ENCODE measurements around the gene PHF24. TPM values are rescaled to one million over a fixed set of nuclear protein-coding genes. Genes with fewer than 3 reads are reported as not detected.

PHF24 gene
- total and polyA plus RNA-seq, 10 of the 15 experiments (the other 5 are each of a cell fraction or from before 2014, with no cell fraction given): 0.02 to 0.04 TPM; not detected in 8

DNA sequence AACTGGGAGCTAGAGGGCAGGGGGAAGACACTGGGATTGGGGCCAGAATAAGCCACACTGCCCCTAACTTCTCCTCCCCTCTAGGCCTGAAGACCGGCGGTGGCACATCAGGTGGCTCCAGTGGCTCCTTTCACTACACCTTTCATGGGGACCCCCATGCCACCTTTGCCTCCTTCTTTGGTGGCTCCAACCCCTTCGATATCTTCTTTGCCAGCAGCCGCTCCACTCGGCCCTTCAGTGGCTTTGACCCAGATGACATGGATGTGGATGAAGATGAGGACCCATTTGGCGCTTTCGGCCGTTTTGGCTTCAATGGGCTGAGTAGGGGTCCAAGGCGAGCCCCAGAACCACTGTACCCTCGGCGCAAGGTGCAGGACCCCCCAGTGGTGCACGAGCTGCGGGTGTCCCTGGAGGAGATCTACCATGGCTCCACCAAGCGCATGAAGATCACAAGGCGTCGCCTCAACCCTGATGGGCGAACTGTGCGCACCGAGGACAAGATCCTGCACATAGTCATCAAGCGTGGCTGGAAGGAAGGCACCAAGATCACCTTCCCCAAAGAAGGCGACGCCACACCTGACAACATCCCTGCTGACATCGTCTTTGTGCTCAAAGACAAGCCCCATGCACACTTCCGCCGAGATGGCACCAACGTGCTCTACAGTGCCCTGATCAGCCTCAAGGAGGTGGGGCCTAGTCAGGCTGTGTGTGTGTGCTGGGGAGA, 38.3 kb downstream of the PHF24 start:
- in situ Hi-C loops (cut with MboI): no loop called here
- WGBS (ENCODE audit: insufficient coverage, insufficient replicate concordance, low lambda C conversion rate, missing lambda C conversion rate): 91% methylated on average over 26 of the region's 26 CpGs
- no peaks in the 10 kb centered on the region for H3K79me2 ChIP-seq (ENCODE audit: control insufficient read depth, insufficient read depth, low read length)
- H3K4me3 ChIP-seq: no peak overlapping the region
- DNase-seq (ENCODE audit: low read depth, low spot score) (no peak), FAIRE-seq (no peak), ATAC-seq (no peak)
- H3K4me2 ChIP-seq (ENCODE audit: control insufficient read depth, insufficient read depth): no peak overlapping the region
- H4K20me1 ChIP-seq (ENCODE audit: control insufficient read depth, insufficient read depth): no peaks in the 10 kb centered on the region
- peaks cover 25% of the 10 kb centered on the region for H3K4me1 ChIP-seq (ENCODE audit: control insufficient read depth, insufficient read depth, low read length)
- no TSS peak for BruUV-seq (replicated peaks)
- no peak for TF ChIP-seq NBN (IDR thresholded peaks at IDR 0.05)
- TF ChIP-seq SIN3A (IDR thresholded peaks at IDR 0.05; ENCODE audit: low read depth, low read length): no peak
- TF ChIP-seq SP1 (IDR thresholded peaks at IDR 0.05; ENCODE audit: low read depth, low read length): no peak
- no peak for TF ChIP-seq CHD4 (IDR thresholded peaks at IDR 0.05)
- TF ChIP-seq SIX5 (IDR thresholded peaks at IDR 0.05; ENCODE audit: low read depth, low read length, severe bottlenecking): no peak
- TF ChIP-seq, protein P1, sequence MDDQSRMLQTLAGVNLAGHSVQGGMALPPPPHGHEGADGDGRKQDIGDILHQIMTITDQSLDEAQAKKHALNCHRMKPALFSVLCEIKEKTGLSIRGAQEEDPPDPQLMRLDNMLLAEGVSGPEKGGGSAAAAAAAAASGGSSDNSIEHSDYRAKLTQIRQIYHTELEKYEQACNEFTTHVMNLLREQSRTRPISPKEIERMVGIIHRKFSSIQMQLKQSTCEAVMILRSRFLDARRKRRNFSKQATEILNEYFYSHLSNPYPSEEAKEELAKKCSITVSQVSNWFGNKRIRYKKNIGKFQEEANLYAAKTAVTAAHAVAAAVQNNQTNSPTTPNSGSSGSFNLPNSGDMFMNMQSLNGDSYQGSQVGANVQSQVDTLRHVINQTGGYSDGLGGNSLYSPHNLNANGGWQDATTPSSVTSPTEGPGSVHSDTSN (IDR thresholded peaks at IDR 0.05; ENCODE audit: insufficient replicate concordance, low read depth, low read length): no peak
- ChIA-PET CTCF (interaction anchor here (0.7 to 7.4 kb wide), 3 partner anchors 56 to 95 kb away, joined by 3 to 58 read pairs (median 4); no protein-coding TSS in a partner anchor), POLR2A (interaction anchor here (0.6 kb wide), 1 partner anchor 75 kb away, joined by 3 read pairs; no protein-coding TSS in a partner anchor), SMC1A (ENCODE audit: uncharacterized antibody, unreplicated experiment) (interaction anchor here (1.1 to 2.8 kb wide), 2 partner anchors 55 kb away, joined by 4 to 11 read pairs; no protein-coding TSS in a partner anchor), RAD21 (ENCODE audit: unreplicated experiment) (no interaction called here)
- H3K9ac ChIP-seq (ENCODE audit: control insufficient read depth, insufficient read depth, low read length): no peak overlapping the region
- intact Hi-C loops (cut with micrococcal nuclease; ENCODE audit: unreplicated experiment): no loop called here
- H3K36me3 ChIP-seq (ENCODE audit: control insufficient read depth in 2 of 2, insufficient read depth in 2 of 2, low read length in 1 of 2): 0 out of 4 replicates have a peak, but pooled peaks cover 0 to 2% of the 10 kb centered on the region in 2 experiments
- no peak overlapping the region for H3K27ac ChIP-seq (ENCODE audit: control insufficient read depth, insufficient read depth)
- no peaks in the 10 kb centered on the region for H3K27me3 ChIP-seq (replicated peaks in 1 of 2; ENCODE audit: control insufficient read depth in 2 of 2, insufficient read depth in 2 of 2, low read length in 1 of 2)
- H3K9me3 ChIP-seq (replicated peaks; ENCODE audit: control insufficient read depth, insufficient read depth, low read length): no peaks in the 10 kb centered on the region
- no peak overlapping the region for H2AFZ ChIP-seq (ENCODE audit: control insufficient read depth, low read depth, low read length)
